ENCODE results near the gene MEOX1. TPM values are rescaled to one million over a fixed set of nuclear protein-coding genes. Genes with fewer than 3 reads are reported as not detected.

MEOX1 gene
- total RNA-seq: 1 to 10 TPM in 2 of 4 donors, under 1 TPM in 2; 0.54 to 3.3 (median 1.7) TPM

DNA sequence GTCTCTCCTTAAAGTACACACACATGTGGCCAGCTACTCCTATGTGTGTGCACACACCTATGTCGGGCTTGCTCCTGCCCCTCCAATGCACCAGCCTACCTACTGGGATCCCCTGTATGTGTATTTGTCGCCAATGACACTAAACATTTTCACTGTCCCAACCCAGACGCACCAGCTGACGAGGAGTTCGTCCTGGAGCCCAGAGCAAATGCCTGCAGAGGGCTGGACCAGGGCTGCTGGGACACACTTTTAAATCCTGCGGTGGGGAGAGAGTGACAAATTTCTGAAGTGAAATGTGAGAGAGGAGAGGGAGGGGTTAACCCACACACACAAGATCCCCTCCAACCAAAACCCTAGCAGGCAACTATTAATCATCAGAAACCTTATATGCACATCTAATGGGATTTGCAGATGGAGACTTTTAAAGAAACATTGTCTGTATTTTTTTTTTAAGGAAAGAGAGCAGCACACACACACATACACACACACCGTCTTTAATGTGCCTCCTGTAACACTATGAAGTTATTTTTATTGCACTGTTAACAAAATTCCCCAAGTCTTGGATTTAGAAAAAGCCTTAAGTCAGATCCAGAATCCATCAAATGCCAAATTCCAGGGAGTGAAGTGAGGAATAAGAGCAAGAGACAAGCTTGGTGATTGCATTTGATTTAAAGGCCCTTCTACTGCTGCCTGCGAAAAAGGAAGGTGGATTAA is at the start of gene MEOX1:
Gene MEOX1 (minus strand): TSS at position 224 of the 714 bp plus-strand sequence. CDS start 388 bp downstream, outside the sequence.
- H3K27ac ChIP-seq: no peak within 1 kb of the TSS
- H3K4me1 ChIP-seq: no peaks in the 10 kb centered on the region
- H3K9me3 ChIP-seq: no peaks in the 10 kb centered on the region
- no peak within 1 kb of the TSS for H3K4me3 ChIP-seq
- H3K27me3 ChIP-seq: no peaks in the 10 kb centered on the region
- TF ChIP-seq POLR2A (IDR thresholded peaks at IDR 0.05): no peak
- TF ChIP-seq, protein P1, sequence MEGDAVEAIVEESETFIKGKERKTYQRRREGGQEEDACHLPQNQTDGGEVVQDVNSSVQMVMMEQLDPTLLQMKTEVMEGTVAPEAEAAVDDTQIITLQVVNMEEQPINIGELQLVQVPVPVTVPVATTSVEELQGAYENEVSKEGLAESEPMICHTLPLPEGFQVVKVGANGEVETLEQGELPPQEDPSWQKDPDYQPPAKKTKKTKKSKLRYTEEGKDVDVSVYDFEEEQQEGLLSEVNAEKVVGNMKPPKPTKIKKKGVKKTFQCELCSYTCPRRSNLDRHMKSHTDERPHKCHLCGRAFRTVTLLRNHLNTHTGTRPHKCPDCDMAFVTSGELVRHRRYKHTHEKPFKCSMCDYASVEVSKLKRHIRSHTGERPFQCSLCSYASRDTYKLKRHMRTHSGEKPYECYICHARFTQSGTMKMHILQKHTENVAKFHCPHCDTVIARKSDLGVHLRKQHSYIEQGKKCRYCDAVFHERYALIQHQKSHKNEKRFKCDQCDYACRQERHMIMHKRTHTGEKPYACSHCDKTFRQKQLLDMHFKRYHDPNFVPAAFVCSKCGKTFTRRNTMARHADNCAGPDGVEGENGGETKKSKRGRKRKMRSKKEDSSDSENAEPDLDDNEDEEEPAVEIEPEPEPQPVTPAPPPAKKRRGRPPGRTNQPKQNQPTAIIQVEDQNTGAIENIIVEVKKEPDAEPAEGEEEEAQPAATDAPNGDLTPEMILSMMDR (IDR thresholded peaks at IDR 0.05): no peak
- DNase-seq: no peak
- no peaks in the 10 kb centered on the region for H3K36me3 ChIP-seq

DNA sequence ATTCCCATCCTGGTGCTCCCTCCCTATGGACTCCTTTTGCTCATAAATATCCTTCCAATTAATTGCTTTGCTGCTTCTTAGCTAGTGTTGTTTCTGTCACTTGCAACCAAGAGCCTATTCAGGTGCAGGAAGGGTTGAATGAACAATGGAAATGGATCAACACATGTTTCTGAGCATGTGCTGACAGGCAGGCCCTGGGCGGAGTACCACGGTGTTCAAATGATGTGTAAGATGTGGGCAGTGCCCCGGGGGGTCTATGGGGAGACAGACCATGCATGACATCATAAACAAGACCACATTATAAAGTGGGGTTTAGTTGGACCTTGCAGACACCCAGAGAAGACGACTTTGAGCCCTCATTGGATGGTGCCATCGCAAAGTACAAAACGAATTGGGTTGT is 48.4 kb upstream of the MEOX1 start:
- Histone ChIP-seq H3K9me3 (no peaks in the 10 kb centered on the region), H3K27ac (no peak overlapping the region), H3K4me1 (peaks cover 0 to 11% (median 3%) of the 10 kb centered on the region in 4 donors), H3K4me3 (no peak overlapping the region), H3K36me3 (no peaks in the 10 kb centered on the region), H3K27me3 (no peaks in the 10 kb centered on the region)
- TF ChIP-seq, protein P1 (IDR thresholded peaks at IDR 0.05): no peak
- no peak for TF ChIP-seq POLR2A (IDR thresholded peaks at IDR 0.05)
- no peak for DNase-seq

DNA sequence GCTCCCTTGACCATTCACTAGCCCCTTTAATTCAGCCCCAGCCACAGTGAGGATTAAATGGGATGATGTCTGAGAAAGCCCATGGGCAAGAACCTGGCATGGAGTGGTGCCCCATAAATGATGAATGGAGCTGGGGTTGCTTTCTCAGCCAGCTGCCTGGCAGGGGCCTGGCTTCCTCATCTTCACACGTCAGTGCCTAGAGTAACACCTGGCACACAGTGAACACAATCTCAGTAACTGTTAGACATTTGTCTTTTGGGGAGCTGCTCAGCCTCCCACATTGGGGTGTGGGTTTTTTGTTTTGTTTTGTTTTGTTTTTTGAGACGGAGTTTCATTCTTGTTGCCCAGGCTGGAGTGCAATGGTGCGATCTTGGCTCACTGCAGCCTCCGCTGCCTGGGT is 47.5 kb upstream of the MEOX1 start:
- no peak overlapping the region for H3K4me3 ChIP-seq
- no peak for TF ChIP-seq POLR2A (IDR thresholded peaks at IDR 0.05)
- TF ChIP-seq, protein P1 (IDR thresholded peaks at IDR 0.05): no peak
- H3K36me3 ChIP-seq: no peaks in the 10 kb centered on the region
- H3K9me3 ChIP-seq: no peaks in the 10 kb centered on the region
- no peak for DNase-seq
- H3K4me1 ChIP-seq: peaks cover 0 to 10% (median 3%) of the 10 kb centered on the region in 4 donors
- H3K27me3 ChIP-seq: no peaks in the 10 kb centered on the region
- H3K27ac ChIP-seq: no peak overlapping the region

DNA sequence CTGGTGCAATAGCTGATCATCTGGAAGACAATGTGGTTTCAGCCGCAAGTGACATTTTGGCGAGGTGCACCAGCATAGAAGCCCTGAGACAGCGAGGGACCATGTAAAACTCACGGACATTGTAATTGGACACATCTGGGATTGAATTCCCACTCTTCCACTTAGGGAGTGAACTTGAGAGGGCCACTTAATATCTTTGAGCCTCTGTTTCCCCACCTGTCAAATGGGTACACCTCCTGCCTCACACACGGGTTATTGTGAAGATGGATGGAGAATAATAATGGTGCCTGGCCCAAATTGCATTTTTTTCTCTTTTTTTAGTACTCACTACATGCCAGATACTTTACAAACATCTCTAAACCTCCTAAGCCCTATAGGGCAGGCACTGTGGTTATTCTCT is 45.5 kb upstream of the MEOX1 start:
- no peaks in the 10 kb centered on the region for H3K27me3 ChIP-seq
- H3K4me3 ChIP-seq: no peak overlapping the region
- H3K27ac ChIP-seq: no peak overlapping the region
- H3K4me1 ChIP-seq: no peaks in the 10 kb centered on the region
- no peaks in the 10 kb centered on the region for H3K9me3 ChIP-seq
- TF ChIP-seq, protein P1 (IDR thresholded peaks at IDR 0.05): no peak
- no peak for TF ChIP-seq POLR2A (IDR thresholded peaks at IDR 0.05)
- no peaks in the 10 kb centered on the region for H3K36me3 ChIP-seq
- no peak for DNase-seq

DNA sequence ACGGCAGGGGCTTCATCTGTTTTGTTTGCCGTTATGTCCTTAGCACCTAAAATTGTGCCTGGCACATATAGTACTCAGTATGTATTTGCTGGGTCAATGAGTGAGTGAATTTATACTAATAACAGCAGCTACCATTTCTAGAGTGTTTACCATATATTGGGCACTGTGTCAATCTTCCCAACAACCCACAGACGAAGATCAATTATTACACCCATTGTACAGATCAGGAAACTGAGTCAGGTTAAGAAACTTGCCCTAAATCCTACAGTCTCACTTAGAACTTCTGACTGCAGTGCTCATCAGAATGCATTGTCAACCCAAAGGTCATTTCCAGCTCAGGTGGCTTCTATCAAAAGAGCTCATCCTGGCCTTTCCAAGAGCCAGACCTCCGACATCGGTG is 44.5 kb upstream of the MEOX1 start:
- Histone ChIP-seq H3K36me3 (no peaks in the 10 kb centered on the region), H3K27me3 (no peaks in the 10 kb centered on the region), H3K9me3 (no peaks in the 10 kb centered on the region), H3K4me3 (no peak overlapping the region), H3K27ac (no peak overlapping the region), H3K4me1 (no peaks in the 10 kb centered on the region)
- TF ChIP-seq, protein P1 (IDR thresholded peaks at IDR 0.05): no peak
- TF ChIP-seq POLR2A (IDR thresholded peaks at IDR 0.05): no peak
- DNase-seq: no peak

All from Peyer's patch (tissue), 4 donors.